IgD-negative memory B cell (primary cell): ENCODE results near the gene ZC3H18. TPM values are rescaled to one million over a fixed set of nuclear protein-coding genes. Genes with fewer than 3 reads are reported as not detected.

Experiments
- H3K27ac Mint-ChIP-seq, 3 donors: one replicate each; pipeline ENCODE4 v1.8.0; 2020 to 2022; ENCODE audit warnings: mild to moderate bottlenecking in 3 of 3, mixed read lengths in 3 of 3, moderate library complexity in 1 of 3
- H3K27me3 Mint-ChIP-seq: one replicate; pipeline ENCODE4 v1.8.0; 2021; ENCODE audit warnings: mixed read lengths
- H3K36me3 Mint-ChIP-seq: one replicate; pipeline ENCODE4 v1.8.0; 2020; ENCODE audit warnings: mild to moderate bottlenecking, mixed read lengths
- H3K4me1 Mint-ChIP-seq, 3 donors: one replicate each; pipeline ENCODE4 v1.8.0; 2020 to 2022; ENCODE audit warnings: mixed read lengths in 3 of 3, mild to moderate bottlenecking in 1 of 3
- H3K4me3 Mint-ChIP-seq, 4 donors: one replicate each; pipeline ENCODE4 v1.8.0; 2020 to 2022; ENCODE audit warnings: mild to moderate bottlenecking in 4 of 4, mixed read lengths in 4 of 4, moderate library complexity in 3 of 4
- H3K9me3 Mint-ChIP-seq, 3 donors: one replicate each; pipeline ENCODE4 v1.8.0; 2020 to 2021; ENCODE audit warnings: mixed read lengths in 3 of 3, mild to moderate bottlenecking in 1 of 3
- polyA plus RNA-seq: library from polyadenylated mRNA; unstranded; fragments of 300-500 nt; fragmentation: Illumina TruSeq; gene quantifications from one replicate; pipeline ENCODE4 v1.2.3, GENCODE V29; 2021

The ZC3H18 gene
- polyA plus RNA-seq, 1 donor from 2014 or later, result 17.5 TPM

GRCh38 chr16:88645941-88646340 is 75.7 kb downstream of the ZC3H18 start:
- Mint-ChIP-seq H3K36me3 (no peaks in the 10 kb centered on the region), H3K9me3 (no peaks in the 10 kb centered on the region), H3K4me1 (peaks cover 10 to 18% (median 10%) of the 10 kb centered on the region in 3 donors), H3K4me3 (peak overlapping the region in 1 of 4 donors; percentile 43), H3K27ac (peak overlapping the region in 2 of 3 donors; percentile 35 to 42), H3K27me3 (no peaks in the 10 kb centered on the region)

GRCh38 chr16:88646345-88647034 is 76.3 kb downstream of the ZC3H18 start:
- Mint-ChIP-seq H3K36me3 (no peaks in the 10 kb centered on the region), H3K9me3 (no peaks in the 10 kb centered on the region), H3K4me3 (peak overlapping the region in 3 of 4 donors; percentile 32 to 70 (median 43)), H3K27ac (peak overlapping the region in 2 of 3 donors; percentile 42 to 71), H3K27me3 (no peaks in the 10 kb centered on the region), H3K4me1 (peaks cover 12 to 17% (median 15%) of the 10 kb centered on the region in 3 donors)

DNA sequence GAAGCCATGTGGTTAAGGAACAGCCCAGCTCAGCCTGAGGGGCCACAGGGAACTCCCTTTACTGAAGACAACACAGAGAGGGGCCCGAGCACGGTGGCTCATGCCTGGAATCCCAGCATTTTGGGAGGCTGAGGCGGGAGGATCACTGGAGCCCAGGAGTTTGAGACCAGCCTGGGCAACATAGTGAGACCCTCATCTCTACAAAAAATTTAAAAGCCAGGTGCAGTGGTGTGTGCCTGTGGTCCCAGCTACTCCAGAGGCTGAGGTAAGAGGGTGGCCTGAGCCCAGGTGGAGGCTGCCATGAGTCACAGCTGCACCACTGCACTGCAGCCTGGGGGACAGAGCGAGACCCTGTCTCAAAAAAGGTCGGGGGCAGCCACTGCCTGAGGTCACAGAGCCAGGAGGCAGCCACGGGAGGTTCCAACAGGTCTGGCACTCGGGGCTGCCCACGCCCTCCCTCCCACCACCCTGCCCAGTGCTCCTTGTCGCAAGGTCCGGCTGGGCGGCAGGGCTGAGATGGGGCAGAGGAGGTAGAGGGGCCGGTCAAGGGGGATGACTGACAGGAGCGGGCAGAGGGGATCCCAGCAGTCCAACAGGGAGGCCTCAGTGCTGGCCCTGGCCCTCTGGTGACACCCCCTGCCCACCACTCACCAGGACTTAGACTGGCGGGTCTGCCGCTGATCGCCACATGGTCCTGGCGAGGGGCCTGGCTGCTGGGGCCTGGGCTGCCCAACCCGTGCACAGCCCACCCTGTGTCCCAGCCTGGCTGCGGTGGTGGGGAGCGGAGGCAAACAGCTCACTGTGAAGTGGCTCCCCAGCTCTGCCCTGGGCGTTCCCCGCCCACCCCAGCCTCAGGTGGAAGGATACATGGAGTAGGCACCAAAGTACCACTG is 77.2 kb downstream of the ZC3H18 start:
- no peaks in the 10 kb centered on the region for H3K9me3 Mint-ChIP-seq
- H3K27me3 Mint-ChIP-seq, result no peaks in the 10 kb centered on the region
- no peaks in the 10 kb centered on the region for H3K36me3 Mint-ChIP-seq
- H3K4me1 Mint-ChIP-seq, result peaks cover 9 to 20% (median 15%) of the 10 kb centered on the region in 3 donors
- peak overlapping the region in 1 of 3 donors; percentile 42 for H3K27ac Mint-ChIP-seq
- peak overlapping the region in 1 of 4 donors; percentile 65 for H3K4me3 Mint-ChIP-seq

DNA sequence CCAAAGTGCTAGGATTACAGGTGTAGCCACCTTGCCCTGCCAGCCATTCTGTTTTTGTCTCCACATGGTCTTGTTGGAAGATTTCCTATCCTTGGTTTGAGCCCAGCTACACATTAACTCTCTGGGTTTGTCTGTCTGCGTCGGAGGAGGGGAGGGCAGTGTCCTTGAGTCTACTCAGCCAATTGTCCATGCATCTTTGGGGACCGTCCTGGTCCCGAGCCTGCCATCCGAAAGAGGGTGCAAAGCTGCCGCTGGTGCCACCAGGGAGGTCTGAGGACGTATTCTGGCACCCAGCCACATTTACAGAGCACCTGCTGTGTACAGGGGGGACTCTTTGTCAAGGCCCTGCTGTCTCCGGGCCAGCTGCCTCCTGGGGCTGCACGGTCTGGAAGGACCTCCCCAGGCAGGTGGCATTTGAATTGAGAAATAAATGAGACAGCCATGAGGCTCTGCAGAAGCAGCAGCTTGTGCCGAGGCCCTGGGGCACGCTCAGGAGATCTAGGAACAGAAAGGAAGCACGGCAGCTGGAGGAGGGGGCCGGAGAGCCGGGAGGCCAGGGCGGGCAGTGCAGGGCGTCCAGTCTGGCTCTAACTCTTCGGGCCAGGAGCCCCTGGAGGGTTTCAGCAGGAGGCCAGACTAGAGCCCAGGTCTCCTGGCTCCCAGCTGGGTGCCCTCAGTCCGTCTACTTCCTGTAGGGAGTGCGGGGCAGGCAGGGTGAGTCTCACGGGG is 79.2 kb downstream of the ZC3H18 start:
- Mint-ChIP-seq H3K27me3 (no peaks in the 10 kb centered on the region), H3K4me1 (peaks cover 9 to 17% (median 15%) of the 10 kb centered on the region in 3 donors), H3K27ac (peak overlapping the region; percentile 97 to 99 (median 98)), H3K9me3 (no peaks in the 10 kb centered on the region), H3K36me3 (peaks cover 2% of the 10 kb centered on the region), H3K4me3 (peak overlapping the region; percentile 94 to 99 (median 97))

DNA sequence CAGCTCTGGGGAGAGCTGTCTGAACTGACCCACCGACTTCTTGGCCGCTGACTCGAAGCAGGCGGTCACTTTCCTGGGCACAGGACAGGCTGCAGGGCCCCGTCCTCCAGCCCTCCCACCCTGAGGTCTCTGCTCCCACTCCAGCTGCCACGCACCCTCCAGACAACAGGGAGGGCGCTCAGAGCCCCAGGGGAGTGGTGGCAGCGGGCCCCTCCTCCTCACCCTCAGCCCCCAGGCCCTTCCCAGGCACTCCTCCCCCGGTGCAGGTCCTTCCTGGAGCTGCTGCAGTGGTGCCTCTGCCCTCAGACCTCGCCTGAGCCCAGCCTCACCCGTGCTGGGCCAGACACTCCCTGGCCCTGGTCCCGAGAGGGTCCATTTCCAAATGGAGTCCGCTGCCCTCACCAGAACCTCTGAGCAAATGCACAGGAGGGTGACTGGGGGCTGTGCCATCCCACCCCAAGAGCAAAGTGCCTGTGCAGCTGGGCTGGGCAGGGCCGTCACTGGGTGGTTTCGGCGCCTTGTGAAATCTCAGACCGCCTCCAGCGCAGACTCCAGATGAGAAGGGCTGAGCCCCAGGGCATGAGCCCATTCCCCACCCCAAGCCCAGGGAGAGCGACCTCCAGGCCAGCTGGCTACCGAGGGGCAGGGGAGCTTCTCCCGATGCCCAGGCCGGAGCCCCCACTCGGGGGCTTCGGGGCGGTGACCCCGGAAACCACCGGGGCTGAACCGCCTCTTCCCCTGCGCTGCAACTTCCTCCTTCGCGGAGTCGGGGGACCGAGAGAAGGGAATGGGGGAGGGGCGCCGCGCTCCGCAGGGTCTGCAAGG is 79.9 kb downstream of the ZC3H18 start:
- H3K4me3 Mint-ChIP-seq, result peak overlapping the region; percentile 94 to 99 (median 97)
- peaks cover 2% of the 10 kb centered on the region for H3K36me3 Mint-ChIP-seq
- peaks cover 8 to 15% (median 13%) of the 10 kb centered on the region in 3 donors for H3K4me1 Mint-ChIP-seq
- no peaks in the 10 kb centered on the region for H3K9me3 Mint-ChIP-seq
- H3K27me3 Mint-ChIP-seq, result no peaks in the 10 kb centered on the region
- H3K27ac Mint-ChIP-seq, result peak overlapping the region; percentile 98 to 99 (median 99)

- no peaks in the 10 kb centered on the region for H3K27me3 Mint-ChIP-seq
- peaks cover 7 to 15% (median 13%) of the 10 kb centered on the region in 3 donors for H3K4me1 Mint-ChIP-seq
- H3K27ac Mint-ChIP-seq, result peak within 1 kb of the TSS; percentile 98 to 99 (median 99)
- peak within 1 kb of the TSS; percentile 94 to 99 (median 97) for H3K4me3 Mint-ChIP-seq
- H3K36me3 Mint-ChIP-seq, result peaks cover 2% of the 10 kb centered on the region
- H3K9me3 Mint-ChIP-seq, result no peaks in the 10 kb centered on the region
These were observed 80.6 kb downstream of the ZC3H18 start, which contains the start of gene CYBA for GRCh38 chr16:88650749-88651275. Gene CYBA, minus strand, starts transcription at chr16:88651053. Its CDS starts 40 bp downstream, at chr16:88651013.

- Mint-ChIP-seq H3K4me1 (peaks cover 7 to 15% (median 13%) of the 10 kb centered on the region in 3 donors), H3K9me3 (no peaks in the 10 kb centered on the region), H3K36me3 (peaks cover 2% of the 10 kb centered on the region), H3K27ac (peak overlapping the region; percentile 98 to 99 (median 99)), H3K27me3 (no peaks in the 10 kb centered on the region), H3K4me3 (peak overlapping the region; percentile 94 to 99 (median 97))
These were observed 81.2 kb downstream of the ZC3H18 start for GRCh38 chr16:88651276-88651988.

DNA sequence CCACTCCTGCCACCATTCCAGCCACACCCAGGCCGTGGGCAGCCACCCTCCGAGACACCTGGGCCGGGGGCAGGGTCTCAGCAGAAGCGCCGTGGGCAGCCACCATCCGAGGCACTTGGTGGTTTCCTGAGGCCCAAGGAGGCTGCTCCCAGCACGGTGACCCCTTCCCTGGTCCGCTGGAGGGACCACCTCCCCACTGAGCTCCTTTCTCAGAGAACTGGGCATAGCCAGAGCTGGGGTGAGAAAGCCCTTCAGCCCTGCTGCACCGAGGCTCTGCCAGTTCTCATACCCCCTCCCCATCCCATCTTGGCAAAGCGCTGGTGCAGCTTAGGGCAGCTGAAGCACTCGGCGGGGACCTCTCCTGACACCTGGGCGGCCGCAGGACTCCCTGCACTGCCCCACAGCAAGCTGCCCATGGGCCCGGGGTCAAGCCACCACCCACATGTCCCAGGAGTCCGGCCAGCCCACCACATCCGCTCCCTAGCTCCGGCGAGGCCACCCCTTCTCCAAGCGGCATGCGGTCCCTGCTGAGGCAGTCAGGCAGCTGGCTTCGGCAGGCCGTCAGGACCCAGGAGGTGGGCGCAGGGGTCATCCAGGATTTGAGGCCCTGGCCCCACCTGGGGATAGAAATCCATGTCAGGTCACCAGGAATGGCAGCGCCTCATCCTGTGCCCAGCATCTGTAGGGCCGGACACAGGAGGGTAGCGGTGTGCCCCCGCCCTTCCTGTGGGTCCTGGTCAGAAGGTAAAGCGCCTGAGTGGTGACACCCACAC is 82.0 kb downstream of the ZC3H18 start:
- H3K9me3 Mint-ChIP-seq, result no peaks in the 10 kb centered on the region
- no peaks in the 10 kb centered on the region for H3K27me3 Mint-ChIP-seq
- H3K36me3 Mint-ChIP-seq, result peaks cover 2% of the 10 kb centered on the region
- H3K4me3 Mint-ChIP-seq, result peak overlapping the region; percentile 68 to 97 (median 96)
- H3K4me1 Mint-ChIP-seq, result peaks cover 7 to 15% (median 13%) of the 10 kb centered on the region in 3 donors
- H3K27ac Mint-ChIP-seq, result peak overlapping the region; percentile 98 to 99 (median 99)

DNA sequence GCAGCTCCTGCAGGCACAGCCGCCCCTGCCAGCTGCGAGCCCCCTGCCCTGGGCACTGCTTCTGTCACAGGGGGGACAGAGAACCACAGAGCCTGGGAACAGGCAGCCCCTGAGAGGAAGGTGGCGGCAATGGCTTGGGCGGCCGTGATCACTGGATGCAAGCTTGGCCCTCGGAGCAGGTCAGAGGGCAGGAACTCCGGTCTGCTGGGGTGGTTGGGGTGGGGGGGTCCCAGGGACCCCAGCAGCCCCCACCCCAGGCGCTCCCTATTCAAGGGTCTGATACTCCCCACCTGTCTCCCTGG is 82.5 kb downstream of the ZC3H18 start:
- no peaks in the 10 kb centered on the region for H3K9me3 Mint-ChIP-seq
- peak overlapping the region in 1 of 4 donors; percentile 52 for H3K4me3 Mint-ChIP-seq
- H3K27me3 Mint-ChIP-seq, result no peaks in the 10 kb centered on the region
- H3K36me3 Mint-ChIP-seq, result peaks cover 2% of the 10 kb centered on the region
- peaks cover 7 to 15% (median 13%) of the 10 kb centered on the region in 3 donors for H3K4me1 Mint-ChIP-seq
- peak overlapping the region in 2 of 3 donors; percentile 39 to 99 for H3K27ac Mint-ChIP-seq

DNA sequence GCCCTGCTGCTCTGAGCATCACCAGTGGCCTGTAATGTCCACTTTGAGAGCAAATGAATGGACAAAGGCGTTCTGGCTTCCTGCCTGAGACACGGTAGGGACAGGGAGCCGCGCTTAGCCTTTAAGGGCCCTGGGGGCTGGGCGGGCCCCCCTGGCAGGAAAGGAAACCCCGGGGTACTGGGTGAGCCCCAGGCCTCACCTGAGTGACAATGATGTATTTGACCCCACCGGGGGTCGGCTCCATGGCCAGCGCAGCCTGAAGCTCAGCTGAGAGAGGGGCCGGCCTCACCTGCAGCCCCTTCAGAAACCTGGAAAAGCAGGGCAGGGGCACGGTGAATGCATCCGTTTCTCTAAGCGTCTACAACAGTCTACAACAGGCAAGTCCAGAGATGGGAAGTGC is 82.9 kb downstream of the ZC3H18 start:
- Mint-ChIP-seq H3K4me3 (peak overlapping the region in 2 of 4 donors; percentile 69 to 83), H3K4me1 (peaks cover 6 to 15% (median 13%) of the 10 kb centered on the region in 3 donors), H3K36me3 (peaks cover 2% of the 10 kb centered on the region), H3K9me3 (no peaks in the 10 kb centered on the region), H3K27ac (peak overlapping the region in 2 of 3 donors; percentile 39 to 78), H3K27me3 (no peaks in the 10 kb centered on the region)

DNA sequence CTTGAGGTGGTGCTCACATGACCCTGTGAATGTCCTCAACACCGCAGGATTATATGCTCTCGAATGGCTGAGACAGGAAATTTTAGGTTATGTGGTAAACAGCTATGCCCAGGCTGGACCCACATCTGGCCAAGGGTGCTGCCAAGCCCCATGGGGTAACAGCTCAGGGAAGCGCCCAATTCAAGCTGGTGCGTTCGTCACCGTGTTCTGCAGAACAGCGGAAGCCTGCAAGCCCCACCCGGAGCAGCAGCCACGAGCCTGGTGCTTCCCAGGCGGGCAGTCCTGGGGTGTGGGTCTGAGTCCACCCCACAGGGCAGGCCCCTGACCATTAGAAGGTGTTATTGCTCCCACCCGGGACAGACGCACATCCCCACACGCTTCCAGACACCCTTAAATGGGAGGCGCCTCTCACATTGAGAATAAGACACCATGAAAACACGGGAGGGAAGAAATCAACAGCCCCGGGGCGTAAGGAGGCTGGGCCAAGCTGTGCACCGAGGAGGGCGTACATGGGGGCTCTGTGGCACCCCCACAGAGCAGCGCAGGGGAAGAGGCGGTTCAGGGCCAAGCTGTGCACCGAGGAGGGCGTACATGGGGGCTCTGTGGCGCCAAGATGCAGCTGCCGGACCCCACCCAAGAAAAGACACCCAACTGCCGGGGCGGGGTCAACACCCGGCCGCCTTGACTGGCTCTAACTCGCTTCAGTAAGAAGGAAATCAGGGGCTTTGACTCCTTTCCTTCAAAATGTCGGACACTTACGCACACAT is 83.6 kb downstream of the ZC3H18 start:
- peak overlapping the region in 2 of 3 donors; percentile 67 to 78 for H3K27ac Mint-ChIP-seq
- H3K36me3 Mint-ChIP-seq, result peaks cover 2% of the 10 kb centered on the region
- no peaks in the 10 kb centered on the region for H3K27me3 Mint-ChIP-seq
- H3K4me1 Mint-ChIP-seq, result peaks cover 2 to 10% (median 10%) of the 10 kb centered on the region in 3 donors
- no peaks in the 10 kb centered on the region for H3K9me3 Mint-ChIP-seq
- peak overlapping the region in 2 of 4 donors; percentile 69 to 83 for H3K4me3 Mint-ChIP-seq
